GM12891 (cell line): ENCODE data around the gene SLC7A9.

ENCODE experiments used
- POLR2A ChIP-seq: IDR thresholded peaks from 2 replicates; pipeline ENCODE4 v1.6.1; 2011; ENCODE audit warnings: low read depth, low read length, control low read depth
- POLR2AphosphoS5 ChIP-seq: IDR thresholded peaks from 2 replicates; pipeline ENCODE4 v1.6.1; 2011; ENCODE audit warnings: low read depth, low read length, control low read depth
- POU2F2 ChIP-seq: IDR thresholded peaks from 2 replicates; pipeline ENCODE4 v1.6.1; 2011; ENCODE audit warnings: low read depth, mild to moderate bottlenecking, control low read depth, low read length, moderate library complexity
- SPI1 ChIP-seq: IDR thresholded peaks from 2 replicates; pipeline ENCODE4 v1.6.1; 2011; ENCODE audit warnings: low read depth, low read length, control low read depth
- TAF1 ChIP-seq: IDR thresholded peaks from 2 replicates; pipeline ENCODE4 v1.6.1; 2011; ENCODE audit warnings: low read depth, low read length, control low read depth

GRCh38 chr19:32914879-32915660 is 45.5 kb upstream of the SLC7A9 start:
- TF ChIP-seq POLR2A (no peak), POU2F2 (no peak), POLR2AphosphoS5 (no peak), SPI1 (no peak), TAF1 (no peak)
